Neural crest cell (in vitro differentiated cells): ENCODE data around the gene MLANA. TPM values are rescaled to one million over a fixed set of nuclear protein-coding genes. Genes with fewer than 3 reads are reported as not detected.

Source experiments
- DNase-seq: peaks from one replicate; pipeline ENCODE4 v3.0.0; 2021; ENCODE audit warnings: low read depth, mixed read lengths, low spot score
- H3K27ac Mint-ChIP-seq: one replicate; pipeline ENCODE4 v1.8.0; 2021; ENCODE audit warnings: mild to moderate bottlenecking, mixed read lengths; ENCODE audit not compliant: unreplicated experiment
- H3K27me3 Mint-ChIP-seq: 2 replicates; pipeline ENCODE4 v1.8.0; 2021; ENCODE audit warnings: low read depth, mild to moderate bottlenecking, mixed read lengths
- H3K36me3 Mint-ChIP-seq: 2 replicates; pipeline ENCODE4 v1.8.0; 2021; ENCODE audit warnings: low read depth, mild to moderate bottlenecking, mixed read lengths
- H3K4me1 Mint-ChIP-seq: 2 replicates; pipeline ENCODE4 v1.8.0; 2021; ENCODE audit warnings: mixed read lengths
- H3K4me3 Mint-ChIP-seq: one replicate; pipeline ENCODE4 v1.8.0; 2021; ENCODE audit warnings: mild to moderate bottlenecking, mixed read lengths
- H3K9me3 Mint-ChIP-seq: 2 replicates; pipeline ENCODE4 v1.8.0; 2021; ENCODE audit warnings: mixed read lengths
- CTCF ChIP-seq: fragments of 200-600 bp; sonication (generic); conservative IDR thresholded peaks from 2 replicates; pipeline ENCODE4 v1.5.0; 2021; ENCODE audit warnings: antibody characterized with exemption, mild to moderate bottlenecking
- total RNA-seq: library from RNA; stranded (reverse); gene quantifications from 2 replicates; pipeline ENCODE4 v1.2.1, GENCODE V29; 2021

The MLANA gene
- total RNA-seq, 1 donor from 2014 or later: not detected

GRCh38 chr9:5949103-5949699 is 58.5 kb downstream of the MLANA start:
- Mint-ChIP-seq H3K27ac (no peak overlapping the region), H3K4me3 (no peak overlapping the region)

DNA sequence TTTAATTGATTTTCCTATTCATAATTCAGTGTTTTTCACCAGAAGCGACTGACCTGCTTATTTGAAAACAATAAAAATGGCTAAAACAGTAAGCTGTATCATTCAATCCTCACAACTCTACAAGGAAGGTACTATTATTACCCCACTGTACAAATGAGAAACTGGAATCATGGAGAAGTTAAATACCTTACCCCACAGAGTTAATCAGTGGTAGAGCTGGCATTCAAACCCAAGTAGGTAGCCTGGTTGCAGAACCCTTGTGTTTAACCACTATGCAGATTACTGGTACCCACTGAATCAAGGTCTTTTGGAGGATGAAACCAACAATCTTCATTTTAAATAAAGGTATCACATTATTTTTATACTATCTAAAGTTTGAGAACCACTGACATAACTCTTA is 59.6 kb downstream of the MLANA start:
- Mint-ChIP-seq H3K4me1 (no peaks in the 10 kb centered on the region), H3K4me3 (no peak overlapping the region), H3K27me3 (no peaks in the 10 kb centered on the region), H3K36me3 (no peaks in the 10 kb centered on the region), H3K9me3 (no peaks in the 10 kb centered on the region), H3K27ac (no peak overlapping the region)
- no peak for TF ChIP-seq CTCF
- DNase-seq: no peak

More at GRCh38 chr9:5949103-5949699, 58.5 kb downstream of the MLANA start:
- Mint-ChIP-seq H3K4me1 (no peaks in the 10 kb centered on the region), H3K27me3 (no peaks in the 10 kb centered on the region), H3K36me3 (no peaks in the 10 kb centered on the region), H3K9me3 (no peaks in the 10 kb centered on the region)
- DNase-seq: no peak
- TF ChIP-seq CTCF: no peak

DNA sequence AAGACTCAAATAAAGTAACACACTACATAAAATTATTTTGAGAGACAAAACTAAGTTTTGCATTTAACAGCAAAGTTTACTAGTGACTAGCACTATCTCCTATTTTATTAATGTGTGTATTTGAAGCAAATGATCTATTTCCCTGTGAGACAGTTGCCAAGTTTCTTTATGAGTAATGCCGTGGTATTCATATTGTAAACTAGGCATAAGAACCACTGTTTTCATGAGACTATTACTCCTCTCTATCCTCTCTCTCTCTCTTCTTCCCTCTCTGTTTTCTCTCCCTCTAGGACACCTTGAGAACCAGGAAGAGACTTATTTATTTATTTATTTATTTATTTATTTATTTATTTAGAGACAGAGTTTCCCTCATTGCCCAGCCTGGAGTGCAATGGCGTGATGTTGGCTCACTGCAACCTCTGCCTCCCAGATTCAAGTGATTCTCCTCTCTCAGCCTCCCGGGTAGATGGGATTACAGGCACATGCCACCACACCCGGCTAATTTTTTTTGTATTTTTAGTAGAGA is 61.1 kb downstream of the MLANA start:
- Mint-ChIP-seq H3K27ac (no peak overlapping the region), H3K27me3 (no peaks in the 10 kb centered on the region), H3K36me3 (no peaks in the 10 kb centered on the region), H3K4me1 (no peaks in the 10 kb centered on the region), H3K4me3 (no peak overlapping the region), H3K9me3 (no peaks in the 10 kb centered on the region)
- TF ChIP-seq CTCF: no peak
- no peak for DNase-seq

DNA sequence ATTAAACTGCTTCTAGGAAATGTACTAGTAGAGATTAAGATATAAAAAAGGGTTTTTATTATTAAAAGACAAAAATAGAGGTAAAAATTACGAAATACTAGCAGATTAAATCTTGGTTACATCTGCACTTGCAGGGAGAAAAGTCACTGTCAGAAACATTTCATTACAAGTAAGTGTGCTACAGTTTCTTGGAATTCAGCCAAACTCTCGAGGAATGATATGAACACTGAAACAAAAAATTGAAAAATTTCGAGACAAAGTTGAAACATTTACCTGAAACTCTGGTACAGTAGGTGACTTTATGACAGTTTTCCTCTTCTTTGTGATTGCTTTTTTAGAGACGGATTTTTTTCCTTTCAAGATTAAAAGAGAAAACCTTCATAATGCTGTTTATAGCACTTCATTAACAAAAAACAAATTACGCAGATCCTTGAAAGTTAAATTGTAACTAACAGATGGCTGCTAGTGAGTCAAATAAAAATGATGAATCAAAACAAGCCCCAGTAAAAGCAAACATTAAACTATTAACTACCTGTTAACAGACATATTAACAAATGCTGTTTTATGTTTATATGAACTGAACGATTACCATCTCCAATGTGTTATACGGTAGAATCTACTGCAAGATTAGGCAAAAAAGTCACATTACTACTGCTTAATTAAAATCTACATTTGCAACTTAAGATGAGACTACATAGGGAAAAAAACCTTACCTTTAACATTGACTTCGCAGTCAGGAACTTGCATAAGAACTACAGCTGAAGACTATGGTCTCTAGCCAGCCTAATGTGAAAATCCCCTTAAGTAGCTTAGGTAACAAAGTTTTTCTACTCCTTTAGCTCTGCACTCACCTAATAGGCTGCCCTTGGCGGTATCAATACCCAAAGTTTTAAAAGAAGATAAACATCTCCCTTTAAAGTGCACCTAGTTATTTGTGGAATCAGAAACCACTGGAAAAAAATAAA is 63.3 kb downstream of the MLANA start:
- no peaks in the 10 kb centered on the region for H3K36me3 Mint-ChIP-seq
- H3K27me3 Mint-ChIP-seq: no peaks in the 10 kb centered on the region
- no peak overlapping the region for H3K27ac Mint-ChIP-seq
- no peaks in the 10 kb centered on the region for H3K9me3 Mint-ChIP-seq
- no peak for DNase-seq
- no peak overlapping the region for H3K4me3 Mint-ChIP-seq
- TF ChIP-seq CTCF: no peak
- H3K4me1 Mint-ChIP-seq: no peaks in the 10 kb centered on the region

- no peak overlapping the region for H3K4me3 Mint-ChIP-seq
- H3K36me3 Mint-ChIP-seq: no peaks in the 10 kb centered on the region
- TF ChIP-seq CTCF: no peak
- no peak overlapping the region for H3K27ac Mint-ChIP-seq
- H3K4me1 Mint-ChIP-seq: no peaks in the 10 kb centered on the region
- H3K27me3 Mint-ChIP-seq: no peaks in the 10 kb centered on the region
- no peak for DNase-seq
- H3K9me3 Mint-ChIP-seq: no peaks in the 10 kb centered on the region
These were observed 66.5 kb downstream of the MLANA start for GRCh38 chr9:5957166-5957565.
